ENCODE measurements around the gene SCAMP1.
"Not testable (repeated sequence)": the region's sequence is repeated elsewhere in the genome, so short reads cannot be mapped to it uniquely, and the experiment has no call there.

Gene SCAMP1, protein sequence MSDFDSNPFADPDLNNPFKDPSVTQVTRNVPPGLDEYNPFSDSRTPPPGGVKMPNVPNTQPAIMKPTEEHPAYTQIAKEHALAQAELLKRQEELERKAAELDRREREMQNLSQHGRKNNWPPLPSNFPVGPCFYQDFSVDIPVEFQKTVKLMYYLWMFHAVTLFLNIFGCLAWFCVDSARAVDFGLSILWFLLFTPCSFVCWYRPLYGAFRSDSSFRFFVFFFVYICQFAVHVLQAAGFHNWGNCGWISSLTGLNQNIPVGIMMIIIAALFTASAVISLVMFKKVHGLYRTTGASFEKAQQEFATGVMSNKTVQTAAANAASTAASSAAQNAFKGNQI

DNA sequence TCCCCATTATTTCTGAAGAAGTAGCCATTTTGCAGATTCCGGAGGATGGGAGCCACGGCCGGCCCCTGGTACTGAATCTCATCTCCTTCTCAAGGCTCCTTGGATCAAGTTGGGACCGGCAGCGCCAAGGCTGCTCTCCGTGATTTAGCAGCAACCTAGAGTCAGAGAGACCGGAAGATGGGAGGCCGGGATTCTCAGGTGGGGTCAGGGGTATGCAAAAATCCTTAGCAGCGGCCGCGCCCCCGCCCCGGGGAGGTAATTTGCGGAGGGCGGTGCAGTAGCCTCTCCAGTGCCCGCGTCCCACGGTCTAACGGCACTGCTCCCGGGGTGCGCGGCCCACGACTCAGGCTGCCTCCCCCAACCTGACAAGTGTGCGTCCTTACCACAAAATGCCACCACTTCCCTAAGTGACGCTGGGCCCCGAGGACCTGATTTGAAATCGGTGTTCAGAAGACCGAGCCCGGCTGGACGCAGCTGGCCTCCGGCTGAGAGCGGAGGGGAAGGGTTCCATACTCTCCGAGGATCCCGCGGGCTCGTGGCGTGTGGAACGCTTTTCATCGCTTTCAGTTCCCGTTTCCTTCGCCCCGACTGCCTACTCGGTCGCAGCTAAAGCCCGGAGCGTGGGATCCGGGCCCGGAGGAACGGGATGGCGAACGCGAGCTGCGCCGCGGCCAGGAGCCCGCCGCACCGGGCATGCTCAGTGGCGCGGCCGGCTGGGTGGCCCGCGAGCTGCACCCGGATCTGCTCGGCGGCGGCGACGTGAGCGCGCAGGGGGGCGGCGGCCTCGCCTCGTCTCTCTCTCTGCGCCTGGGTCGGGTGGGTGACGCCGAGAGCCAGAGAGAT lies at the start of gene SCAMP1:
Gene SCAMP1 (plus strand): TSS at position 787 of the 843 bp plus-strand sequence. CDS start 55 bp downstream, at position 842.
- peak; percentile 54 to 87 for DNase-seq (ENCODE audit: extremely low read depth in 1 of 2, low read depth in 1 of 2)

- DNase-seq (ENCODE audit: extremely low read depth in 1 of 2, low read depth in 1 of 2): no peak
Measured at GRCh38 chr5:78317515-78317914, 42.9 kb upstream of the SCAMP1 start.

DNA sequence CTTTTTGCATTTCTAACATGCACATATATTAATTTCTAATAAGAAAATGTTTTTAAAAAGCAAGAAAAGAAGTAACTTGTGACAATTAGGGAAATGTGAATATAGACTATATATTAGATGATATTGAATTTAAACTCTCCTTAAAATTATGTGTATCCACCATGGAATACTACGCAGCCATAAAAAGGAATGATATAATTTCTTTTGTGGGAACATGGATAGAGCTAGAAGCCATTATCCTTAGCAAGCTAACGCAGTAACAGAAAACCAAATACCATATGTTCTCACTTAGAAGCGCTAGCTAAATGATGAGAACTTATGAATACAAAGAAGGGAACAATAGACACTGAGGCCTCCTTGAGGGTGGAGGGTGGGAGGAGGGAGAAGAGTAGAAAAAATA lies 42.1 kb upstream of the SCAMP1 start:
- no peak for DNase-seq (ENCODE audit: extremely low read depth in 1 of 2, low read depth in 1 of 2)

DNA sequence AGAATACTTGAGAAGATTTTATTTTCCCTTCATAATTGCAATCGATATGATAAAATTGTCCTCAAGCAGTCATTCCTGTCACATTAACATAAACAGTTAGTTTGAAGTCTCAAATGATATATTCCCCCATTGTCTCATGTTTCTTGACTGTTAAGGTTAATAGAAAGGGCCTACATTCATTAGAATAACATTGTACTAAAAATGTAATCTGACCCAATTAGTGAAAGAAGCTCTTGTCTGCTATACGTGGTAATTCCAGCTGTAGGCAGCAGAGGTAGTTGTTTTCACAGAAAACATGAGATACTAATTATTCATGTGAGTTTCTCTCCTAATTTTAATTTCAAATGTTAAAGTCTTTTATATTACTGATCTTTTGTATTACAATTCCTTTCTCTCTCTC lies 40.0 kb upstream of the SCAMP1 start:
- no peak for DNase-seq (ENCODE audit: extremely low read depth in 1 of 2, low read depth in 1 of 2)

- DNase-seq (ENCODE audit: extremely low read depth in 1 of 2, low read depth in 1 of 2): no peak
Measured at GRCh38 chr5:78323241-78323640, 37.2 kb upstream of the SCAMP1 start.

DNA sequence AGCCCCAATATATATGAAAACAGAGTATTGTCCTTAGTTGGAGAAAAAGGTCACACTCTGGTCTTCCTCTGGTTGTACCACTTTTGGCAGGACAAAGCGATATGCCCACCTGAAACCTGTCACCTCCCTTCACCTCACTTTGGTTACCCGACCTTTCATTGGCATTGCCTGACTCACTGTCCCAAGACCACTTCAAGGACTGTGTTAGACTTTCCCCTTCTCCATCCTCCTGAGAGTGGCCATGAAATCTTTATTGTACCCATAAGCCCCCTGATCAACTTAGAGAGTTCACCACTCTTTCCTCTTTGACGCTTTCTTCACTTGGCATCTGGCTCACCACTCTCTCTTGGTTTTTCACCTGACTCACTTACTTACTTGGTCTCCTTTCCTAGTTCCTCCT lies 33.5 kb upstream of the SCAMP1 start:
- no peak for DNase-seq (ENCODE audit: extremely low read depth in 1 of 2, low read depth in 1 of 2)

DNA sequence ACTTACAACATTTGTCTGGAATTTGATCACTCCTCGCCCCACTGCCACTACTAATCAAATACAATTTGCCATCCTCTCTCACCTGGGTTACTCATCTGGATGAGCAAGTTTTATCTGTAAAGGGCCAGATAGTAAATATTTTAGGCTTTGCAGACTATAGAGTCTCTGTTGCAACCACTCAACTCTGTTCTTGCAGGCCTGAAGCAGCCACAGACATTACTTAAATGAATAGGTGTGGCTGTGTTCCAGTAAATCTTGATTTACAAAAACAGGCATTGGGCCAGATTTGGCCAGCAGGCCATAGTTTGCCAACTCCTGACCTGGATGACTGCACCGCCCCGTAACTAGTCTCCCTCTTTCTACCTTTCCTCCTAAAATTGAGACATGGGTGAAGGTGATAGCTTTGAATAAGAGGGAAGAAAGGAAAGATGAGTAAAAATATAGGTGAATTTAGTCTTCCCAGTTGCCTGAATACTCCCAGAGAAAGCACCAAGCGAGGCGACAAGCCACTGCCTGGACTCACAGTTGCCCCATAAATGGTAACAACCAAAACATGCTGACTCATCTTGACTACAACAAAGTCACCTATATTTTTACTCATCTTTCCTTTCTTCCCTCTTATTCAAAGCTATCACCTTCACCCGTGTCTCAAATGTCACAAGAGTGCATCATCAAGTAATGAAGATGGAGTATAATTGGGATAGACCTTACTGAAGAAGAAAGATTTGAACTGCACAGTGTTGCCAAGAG lies 32.5 kb upstream of the SCAMP1 start:
- no peak for DNase-seq (ENCODE audit: extremely low read depth in 1 of 2, low read depth in 1 of 2)

DNA sequence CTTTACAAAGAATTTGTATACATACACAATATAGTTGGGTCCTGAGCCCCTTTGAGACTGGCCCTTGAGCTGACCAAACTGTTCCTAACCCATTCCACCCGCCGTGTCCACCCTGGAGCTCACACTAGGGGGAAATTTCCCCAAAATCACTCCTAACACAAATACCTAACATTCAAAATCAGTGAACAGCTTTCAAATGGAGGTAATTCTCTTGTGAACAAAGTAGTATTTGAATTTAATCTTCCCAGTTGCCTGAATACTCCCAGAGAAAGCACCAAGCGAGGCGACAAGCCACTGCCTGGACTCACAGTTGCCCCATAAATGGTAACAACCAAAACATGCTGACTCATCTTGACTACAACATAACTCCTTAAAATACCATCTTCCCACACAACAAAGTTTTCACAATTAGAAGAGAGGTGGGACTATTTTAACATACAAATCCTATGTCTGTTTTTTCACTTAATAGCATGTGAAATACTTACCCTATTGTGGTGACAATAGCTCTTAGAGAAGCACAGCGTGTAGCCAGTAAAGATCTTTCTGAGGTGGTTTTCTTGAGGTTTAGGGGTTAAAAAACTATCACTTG lies 31.7 kb upstream of the SCAMP1 start:
- no peak for DNase-seq (ENCODE audit: extremely low read depth in 1 of 2, low read depth in 1 of 2)

DNA sequence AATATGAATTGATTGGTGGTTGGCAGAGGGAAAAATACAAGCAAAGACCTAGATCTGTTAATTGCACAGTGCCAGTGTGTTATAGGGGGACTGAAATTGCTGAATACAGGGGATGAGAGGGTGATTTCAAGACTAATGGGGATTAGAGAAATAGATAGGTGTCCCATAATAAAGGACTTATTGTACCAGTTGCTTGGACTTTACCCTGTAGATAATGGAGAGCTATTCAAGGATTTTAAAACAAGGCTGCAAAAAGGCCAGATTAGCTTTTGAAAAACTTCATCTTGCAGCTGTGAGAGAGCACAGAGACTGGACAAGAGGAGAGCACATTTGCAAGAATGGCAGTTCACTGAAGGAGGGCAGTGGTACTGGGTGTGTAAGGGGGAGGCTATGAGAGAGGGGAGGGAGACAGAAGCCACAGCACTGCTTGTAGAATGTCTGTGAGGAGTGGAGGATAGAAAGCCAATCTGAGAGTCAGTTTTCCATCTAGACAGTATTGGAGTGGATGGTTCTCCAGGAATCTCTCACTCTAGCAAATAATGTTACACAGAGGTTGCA lies 28.8 kb upstream of the SCAMP1 start:
- no peak for DNase-seq (ENCODE audit: extremely low read depth in 1 of 2, low read depth in 1 of 2)

DNA sequence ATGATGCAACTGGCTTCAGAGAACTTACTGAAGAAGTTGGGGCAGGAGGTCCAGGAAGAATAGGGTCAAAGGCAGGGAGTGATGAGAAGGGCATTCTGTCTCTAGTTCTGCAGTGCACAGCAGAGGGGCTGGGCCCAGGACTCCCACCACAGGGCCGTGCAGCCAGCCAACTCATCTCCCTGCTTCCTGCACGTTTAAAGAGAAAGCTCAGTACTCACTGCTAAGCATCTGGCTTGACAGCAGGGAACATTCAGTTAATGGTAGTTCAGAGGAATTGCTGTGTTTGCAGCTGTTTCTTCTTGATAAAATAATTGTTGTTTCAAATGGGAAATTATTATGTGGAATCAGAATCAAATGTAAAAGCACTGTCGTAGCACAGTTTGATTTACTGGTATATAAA lies 25.6 kb upstream of the SCAMP1 start:
- no peak for DNase-seq (ENCODE audit: extremely low read depth in 1 of 2, low read depth in 1 of 2)

GRCh38 chr5:78335976-78336375 lies 24.4 kb upstream of the SCAMP1 start:
- no peak for DNase-seq (ENCODE audit: extremely low read depth in 1 of 2, low read depth in 1 of 2)

GRCh38 chr5:78336698-78337097 lies 23.7 kb upstream of the SCAMP1 start:
- DNase-seq (ENCODE audit: extremely low read depth in 1 of 2, low read depth in 1 of 2): no peak

GRCh38 chr5:78339617-78340436 lies 20.6 kb upstream of the SCAMP1 start:
- no peak for DNase-seq (ENCODE audit: extremely low read depth in 1 of 2, low read depth in 1 of 2)

DNA sequence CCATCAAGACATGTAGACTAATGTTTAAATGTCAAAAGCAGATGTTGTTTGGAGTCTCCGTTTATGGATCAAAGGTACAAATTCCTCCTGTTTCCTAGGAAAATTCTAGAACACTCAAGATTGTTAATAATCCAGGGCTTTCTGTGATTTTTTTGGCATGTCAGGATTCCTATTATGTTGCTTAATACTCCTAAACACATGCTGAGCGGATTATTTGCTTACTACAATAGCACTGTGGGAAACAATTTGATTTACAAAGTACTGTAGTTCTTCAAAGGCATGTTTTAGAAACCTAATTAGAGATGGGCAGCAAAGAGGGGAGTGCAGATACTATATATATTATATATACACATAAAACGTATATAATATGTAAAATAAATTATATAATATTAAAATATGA lies 19.0 kb upstream of the SCAMP1 start:
- no peak for DNase-seq (ENCODE audit: extremely low read depth in 1 of 2, low read depth in 1 of 2)

- DNase-seq (ENCODE audit: extremely low read depth in 1 of 2, low read depth in 1 of 2): no peak
Measured at GRCh38 chr5:78345485-78345884, 14.9 kb upstream of the SCAMP1 start.

DNA sequence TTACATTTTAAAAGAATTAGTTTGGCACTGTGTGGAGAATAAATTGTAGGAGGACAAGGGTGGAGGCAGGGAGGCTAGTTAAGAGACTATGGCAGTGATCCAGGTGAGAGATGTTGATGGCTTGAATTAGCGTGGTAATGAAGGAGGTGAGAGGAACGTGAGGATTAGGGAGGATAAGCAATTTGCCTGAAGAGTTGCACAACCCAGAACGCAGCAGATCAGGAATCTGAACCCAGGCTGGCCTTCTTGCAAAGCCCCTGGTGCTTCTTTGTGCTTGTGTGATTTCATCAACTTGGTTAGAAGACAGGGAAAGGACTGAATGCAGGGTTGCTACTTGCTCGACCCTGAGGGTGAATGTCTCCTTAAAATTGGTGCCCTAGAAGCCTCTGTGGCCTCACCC lies 6.9 kb upstream of the SCAMP1 start:
- DNase-seq (ENCODE audit: extremely low read depth in 1 of 2, low read depth in 1 of 2): no peak

DNA sequence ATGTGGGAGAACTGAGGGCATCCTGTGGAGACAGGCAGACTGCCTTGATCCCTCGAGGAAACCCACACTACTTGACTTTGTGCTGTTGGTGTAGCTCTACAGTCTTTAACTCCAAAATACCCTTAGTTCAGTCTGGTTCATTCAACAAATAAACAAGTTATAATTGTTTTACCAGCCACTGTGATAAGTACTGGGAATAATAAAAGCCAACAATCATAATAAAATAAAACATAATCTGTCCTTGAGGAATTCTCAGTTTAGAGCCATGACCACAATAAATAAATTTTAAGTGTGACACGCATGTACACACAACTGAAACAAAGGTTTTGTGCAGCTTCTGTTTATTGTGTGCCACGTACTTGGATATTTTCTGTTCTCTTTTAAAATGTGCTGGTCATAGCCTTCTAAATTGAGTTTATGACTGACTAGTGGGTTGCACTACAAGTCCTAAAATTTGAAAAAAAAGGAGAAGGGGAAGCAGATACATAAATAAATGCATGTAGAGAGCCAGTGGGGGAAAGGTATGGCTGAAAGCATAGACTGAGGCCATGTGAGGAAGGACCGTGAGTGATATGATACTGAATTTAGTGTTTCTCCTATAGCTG lies 6.2 kb upstream of the SCAMP1 start:
- DNase-seq (ENCODE audit: extremely low read depth in 1 of 2, low read depth in 1 of 2): no peak

- DNase-seq (ENCODE audit: extremely low read depth in 1 of 2, low read depth in 1 of 2): no peak
Measured at GRCh38 chr5:78355561-78355960, 4.9 kb upstream of the SCAMP1 start.

DNA sequence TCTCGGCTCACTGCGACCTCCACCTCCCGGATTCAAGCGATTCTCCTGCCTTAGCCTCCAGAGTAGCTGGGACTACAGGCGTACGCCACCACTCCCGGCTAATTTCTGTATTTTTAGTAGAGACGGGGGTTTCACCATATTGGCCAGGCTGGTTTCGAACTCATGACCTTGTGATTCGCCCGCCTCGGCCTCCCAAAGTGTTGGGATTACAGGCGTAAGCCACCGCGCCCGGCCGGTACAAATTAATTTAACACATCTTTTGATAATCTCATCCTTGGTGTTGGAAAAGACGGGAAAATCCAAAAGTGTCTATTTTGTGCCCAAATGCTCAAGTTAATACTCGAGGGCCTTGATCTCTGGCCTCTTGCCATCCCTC lies 974 bp upstream of the SCAMP1 start:
- not testable (repeated sequence) for DNase-seq (ENCODE audit: extremely low read depth in 1 of 2, low read depth in 1 of 2)

- DNase-seq (ENCODE audit: extremely low read depth in 1 of 2, low read depth in 1 of 2): no peak
Measured at GRCh38 chr5:78360674-78360923, 182 bp downstream of the SCAMP1 start.

Measured in activated CD8-positive, alpha-beta memory T cell treated with anti-CD3 and anti-CD28 coated beads for 1 hour (primary cell).